ENCODE results near the gene USP21. TPM values are rescaled to one million over a fixed set of nuclear protein-coding genes. Genes with fewer than 3 reads are reported as not detected.
A peak's percentile ranks its signal among the peaks of the same experiment; 100 is the strongest.

Gene USP21
- total and polyA plus RNA-seq, 2 of the 13 experiments (the other 11 are each of a cell fraction or from before 2014, with no cell fraction given): 10.1 to 33.1 TPM

- TF ChIP-seq ZNF557 (CRISPR knock-in tag; IDR thresholded peaks at IDR 0.05) (0 out of 2 replicates have a peak, but pooled peaks have one; percentile 62), AGO2 (optimal IDR thresholded peaks at IDR 0.05; ENCODE audit: low read depth, low read length) (no peak), ZNF121 (CRISPR knock-in tag; IDR thresholded peaks at IDR 0.05) (no peak), SALL1 (CRISPR knock-in tag; IDR thresholded peaks at IDR 0.05) (peak; percentile 40; the same call in 1 of the 2 replicates), ZBTB38 (CRISPR knock-in tag; IDR thresholded peaks at IDR 0.05) (no peak), ZNF260 (CRISPR knock-in tag; IDR thresholded peaks at IDR 0.05; ENCODE audit: borderline replicate concordance, low read depth) (no peak), ZNF776 (CRISPR knock-in tag; IDR thresholded peaks at IDR 0.05) (no peak), SP140L (CRISPR knock-in tag; IDR thresholded peaks at IDR 0.05; ENCODE audit: borderline replicate concordance) (no peak), ZNF883 (CRISPR knock-in tag; IDR thresholded peaks at IDR 0.05; ENCODE audit: not compliant biosample characterization) (no peak), MIER2 (CRISPR knock-in tag; IDR thresholded peaks at IDR 0.05) (no peak), MTA1 (CRISPR knock-in tag; IDR thresholded peaks at IDR 0.05; ENCODE audit: borderline replicate concordance) (no peak), SATB2 (CRISPR knock-in tag; IDR thresholded peaks at IDR 0.05) (no peak), IKZF4 (CRISPR knock-in tag; IDR thresholded peaks at IDR 0.05; ENCODE audit: borderline replicate concordance, low read depth, not compliant biosample characterization) (no peak), ARHGAP35 (CRISPR knock-in tag; IDR thresholded peaks at IDR 0.05; ENCODE audit: borderline replicate concordance) (no peak), POLR2AphosphoS5 (IDR thresholded peaks at IDR 0.05; ENCODE audit: low read depth, low read length) (no peak), ZNF672 (CRISPR knock-in tag; IDR thresholded peaks at IDR 0.05) (no peak), ZKSCAN8 (CRISPR knock-in tag; IDR thresholded peaks at IDR 0.05; ENCODE audit: borderline replicate concordance) (no peak), GATAD2A (CRISPR knock-in tag; IDR thresholded peaks at IDR 0.05) (0 out of 2 replicates have a peak, but pooled peaks have one; percentile 23), SUZ12 (IDR thresholded peaks at IDR 0.05; ENCODE audit: low read depth, low read length) (no peak), NRL (CRISPR knock-in tag; IDR thresholded peaks at IDR 0.05; ENCODE audit: borderline replicate concordance) (no peak), RAD21 (CRISPR knock-in tag; IDR thresholded peaks at IDR 0.05) (peak; percentile 79), ZNF629 (CRISPR knock-in tag; conservative IDR thresholded peaks at IDR 0.05) (0 out of 2 replicates have a peak, but pooled peaks have one; percentile 25), CBX2 (IDR thresholded peaks at IDR 0.05; ENCODE audit: low read depth, low read length) (no peak), CBX2 (CRISPR knock-in tag; IDR thresholded peaks at IDR 0.05; ENCODE audit: low read depth) (no peak), HOXA9 (CRISPR knock-in tag; IDR thresholded peaks at IDR 0.05; ENCODE audit: borderline replicate concordance) (no peak)
- TF ChIP-seq, protein P1, sequence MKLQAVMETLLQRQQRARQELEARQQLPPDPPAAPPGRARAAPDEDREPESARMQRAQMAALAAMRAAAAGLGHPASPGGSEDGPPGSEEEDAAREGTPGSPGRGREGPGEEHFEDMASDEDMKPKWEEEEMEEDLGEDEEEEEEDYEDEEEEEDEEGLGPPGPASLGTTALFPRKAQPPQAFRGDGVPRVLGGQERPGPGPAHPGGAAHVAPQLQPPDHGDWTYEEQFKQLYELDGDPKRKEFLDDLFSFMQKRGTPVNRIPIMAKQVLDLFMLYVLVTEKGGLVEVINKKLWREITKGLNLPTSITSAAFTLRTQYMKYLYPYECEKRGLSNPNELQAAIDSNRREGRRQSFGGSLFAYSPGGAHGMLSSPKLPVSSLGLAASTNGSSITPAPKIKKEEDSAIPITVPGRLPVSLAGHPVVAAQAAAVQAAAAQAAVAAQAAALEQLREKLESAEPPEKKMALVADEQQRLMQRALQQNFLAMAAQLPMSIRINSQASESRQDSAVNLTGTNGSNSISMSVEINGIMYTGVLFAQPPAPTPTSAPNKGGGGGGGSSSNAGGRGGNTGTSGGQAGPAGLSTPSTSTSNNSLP (IDR thresholded peaks at IDR 0.05; ENCODE audit: low read depth, low read length): no peak
- TF ChIP-seq, protein P2, sequence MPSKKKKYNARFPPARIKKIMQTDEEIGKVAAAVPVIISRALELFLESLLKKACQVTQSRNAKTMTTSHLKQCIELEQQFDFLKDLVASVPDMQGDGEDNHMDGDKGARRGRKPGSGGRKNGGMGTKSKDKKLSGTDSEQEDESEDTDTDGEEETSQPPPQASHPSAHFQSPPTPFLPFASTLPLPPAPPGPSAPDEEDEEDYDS (CRISPR knock-in tag; IDR thresholded peaks at IDR 0.05): no peak
- TF ChIP-seq, protein P3, sequence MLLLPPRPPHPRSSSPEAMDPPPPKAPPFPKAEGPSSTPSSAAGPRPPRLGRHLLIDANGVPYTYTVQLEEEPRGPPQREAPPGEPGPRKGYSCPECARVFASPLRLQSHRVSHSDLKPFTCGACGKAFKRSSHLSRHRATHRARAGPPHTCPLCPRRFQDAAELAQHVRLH (CRISPR knock-in tag; IDR thresholded peaks at IDR 0.05; ENCODE audit: borderline replicate concordance, low read depth): no peak
Measured at GRCh38 chr1:161192476-161193465, 33.5 kb downstream of the USP21 start (continued).
